HEK293 (cell line): ENCODE results near the gene NR2E3.

Source experiments
- GFI1B ChIP-seq: fragments of 450-650 bp; formaldehyde crosslinking; IDR thresholded peaks from 2 replicates; pipeline ENCODE4 v1.5.1; 2016; ENCODE audit warnings: missing biosample characterization, missing genetic modification characterization
- GLI4 ChIP-seq: fragments of 450-650 bp; formaldehyde crosslinking; IDR thresholded peaks from 2 replicates; pipeline ENCODE4 v1.5.1; 2016; ENCODE audit warnings: missing biosample characterization, missing genetic modification characterization
- GLIS1 ChIP-seq: fragments of 450-650 bp; formaldehyde crosslinking; IDR thresholded peaks from 2 replicates; pipeline ENCODE4 v1.5.1; 2016; ENCODE audit warnings: missing biosample characterization, missing genetic modification characterization
- GLIS2 ChIP-seq: fragments of 450-650 bp; formaldehyde crosslinking; IDR thresholded peaks from 2 replicates; pipeline ENCODE4 v1.5.1; 2016; ENCODE audit warnings: missing biosample characterization, missing genetic modification characterization
- KLF1 ChIP-seq: fragments of 450-650 bp; formaldehyde crosslinking; IDR thresholded peaks from 2 replicates; pipeline ENCODE4 v1.5.1; 2016; ENCODE audit warnings: missing biosample characterization, missing genetic modification characterization
- KLF7 ChIP-seq: fragments of 450-650 bp; formaldehyde crosslinking; IDR thresholded peaks from 2 replicates; pipeline ENCODE4 v1.5.1; 2016; ENCODE audit warnings: missing biosample characterization, missing genetic modification characterization, borderline replicate concordance
- MZF1 ChIP-seq: fragments of 450-650 bp; formaldehyde crosslinking; IDR thresholded peaks from 2 replicates; pipeline ENCODE4 v1.5.1; 2017; ENCODE audit warnings: missing biosample characterization, missing genetic modification characterization, borderline replicate concordance
- OSR2 ChIP-seq: fragments of 450-650 bp; formaldehyde crosslinking; IDR thresholded peaks from 2 replicates; pipeline ENCODE4 v1.5.1; 2016; ENCODE audit warnings: missing biosample characterization, missing genetic modification characterization
- PRDM10 ChIP-seq: fragments of 450-650 bp; formaldehyde crosslinking; IDR thresholded peaks from 2 replicates; pipeline ENCODE4 v1.5.1; 2016; ENCODE audit warnings: missing biosample characterization, missing genetic modification characterization
- YY2 ChIP-seq: fragments of 450-650 bp; formaldehyde crosslinking; IDR thresholded peaks from 2 replicates; pipeline ENCODE4 v1.5.1; 2016; ENCODE audit warnings: missing biosample characterization, missing genetic modification characterization
- ZBTB17 ChIP-seq: fragments of 450-650 bp; formaldehyde crosslinking; IDR thresholded peaks from 2 replicates; pipeline ENCODE4 v1.5.1; 2016; ENCODE audit warnings: missing biosample characterization, missing genetic modification characterization
- ZFP37 ChIP-seq: fragments of 450-650 bp; formaldehyde crosslinking; IDR thresholded peaks from 2 replicates; pipeline ENCODE4 v1.5.1; 2016; ENCODE audit warnings: missing biosample characterization, missing genetic modification characterization
- ZIC2 ChIP-seq: fragments of 450-650 bp; formaldehyde crosslinking; IDR thresholded peaks from 2 replicates; pipeline ENCODE4 v1.5.1; 2016; ENCODE audit warnings: missing biosample characterization, missing genetic modification characterization
- ZNF121 ChIP-seq: fragments of 450-650 bp; formaldehyde crosslinking; IDR thresholded peaks from 2 replicates; pipeline ENCODE4 v1.5.1; 2016; ENCODE audit warnings: missing biosample characterization, missing genetic modification characterization
- ZNF184 ChIP-seq: fragments of 450-650 bp; IDR thresholded peaks from 2 replicates; pipeline ENCODE4 v1.5.1; 2018; ENCODE audit warnings: missing biosample characterization, mild to moderate bottlenecking, missing genetic modification characterization
- ZNF2 ChIP-seq: fragments of 450-650 bp; formaldehyde crosslinking; IDR thresholded peaks from 2 replicates; pipeline ENCODE4 v1.5.1; 2016; ENCODE audit warnings: missing biosample characterization, missing genetic modification characterization
- ZNF26 ChIP-seq: fragments of 450-650 bp; formaldehyde crosslinking; IDR thresholded peaks from 2 replicates; pipeline ENCODE4 v1.5.1; 2016; ENCODE audit warnings: missing biosample characterization, missing genetic modification characterization
- ZNF274 ChIP-seq, 2 experiments: fragments of 200-500 bp in 1 of 2; fragments of 450-650 bp in 1 of 2; sonication (Bioruptor generic) in 1 of 2; formaldehyde crosslinking in 1 of 2; IDR thresholded peaks; 2 replicates each; pipeline versions ENCODE4 v1.5.1 to v1.6.1; 2014 to 2016; ENCODE audit warnings: borderline replicate concordance in 1 of 2, inconsistent platforms in 1 of 2, low read length in 1 of 2, missing biosample characterization in 1 of 2, missing genetic modification characterization in 1 of 2
- ZNF311 ChIP-seq: fragments of 450-650 bp; formaldehyde crosslinking; IDR thresholded peaks from 2 replicates; pipeline ENCODE4 v1.5.1; 2017; ENCODE audit warnings: missing biosample characterization, missing genetic modification characterization, borderline replicate concordance
- ZNF324 ChIP-seq: fragments of 450-650 bp; formaldehyde crosslinking; IDR thresholded peaks from 2 replicates; pipeline ENCODE4 v1.5.1; 2016; ENCODE audit warnings: missing biosample characterization, missing genetic modification characterization
- ZNF600 ChIP-seq: fragments of 450-650 bp; formaldehyde crosslinking; IDR thresholded peaks from 2 replicates; pipeline ENCODE4 v1.5.1; 2016; ENCODE audit warnings: missing biosample characterization, missing genetic modification characterization
- ZNF629 ChIP-seq: fragments of 450-650 bp; formaldehyde crosslinking; IDR thresholded peaks from 2 replicates; pipeline ENCODE4 v1.5.1; 2017; ENCODE audit warnings: missing biosample characterization, missing genetic modification characterization
- ZNF768 ChIP-seq: fragments of 450-650 bp; formaldehyde crosslinking; IDR thresholded peaks from 2 replicates; pipeline ENCODE4 v1.5.1; 2018; ENCODE audit warnings: missing biosample characterization, mild to moderate bottlenecking, missing genetic modification characterization
- ZNF785 ChIP-seq: fragments of 450-650 bp; formaldehyde crosslinking; IDR thresholded peaks from 2 replicates; pipeline ENCODE4 v1.5.1; 2016; ENCODE audit warnings: missing biosample characterization, missing genetic modification characterization
- TF ChIP-seq, protein P1 (sequence below): fragments of 450-650 bp; formaldehyde crosslinking; IDR thresholded peaks from 2 replicates; pipeline ENCODE4 v1.5.1; 2016; ENCODE audit warnings: missing biosample characterization, missing genetic modification characterization
- TF ChIP-seq, protein P2 (sequence below): fragments of 450-650 bp; formaldehyde crosslinking; IDR thresholded peaks from 2 replicates; pipeline ENCODE4 v1.5.1; 2016; ENCODE audit warnings: missing biosample characterization, missing genetic modification characterization
- TF ChIP-seq, protein P3 (sequence below): fragments of 450-650 bp; formaldehyde crosslinking; IDR thresholded peaks from 2 replicates; pipeline ENCODE4 v1.5.1; 2016; ENCODE audit warnings: missing biosample characterization, missing genetic modification characterization, borderline replicate concordance
- TF ChIP-seq, protein P4 (sequence below): fragments of 450-650 bp; formaldehyde crosslinking; IDR thresholded peaks from 2 replicates; pipeline ENCODE4; 2016; ENCODE audit warnings: missing biosample characterization, missing genetic modification characterization
- TF ChIP-seq, protein P5 (sequence below): fragments of 450-650 bp; IDR thresholded peaks from 2 replicates; pipeline ENCODE4 v1.5.1; 2018; ENCODE audit warnings: missing biosample characterization, mild to moderate bottlenecking, missing genetic modification characterization

Gene NR2E3

DNA sequence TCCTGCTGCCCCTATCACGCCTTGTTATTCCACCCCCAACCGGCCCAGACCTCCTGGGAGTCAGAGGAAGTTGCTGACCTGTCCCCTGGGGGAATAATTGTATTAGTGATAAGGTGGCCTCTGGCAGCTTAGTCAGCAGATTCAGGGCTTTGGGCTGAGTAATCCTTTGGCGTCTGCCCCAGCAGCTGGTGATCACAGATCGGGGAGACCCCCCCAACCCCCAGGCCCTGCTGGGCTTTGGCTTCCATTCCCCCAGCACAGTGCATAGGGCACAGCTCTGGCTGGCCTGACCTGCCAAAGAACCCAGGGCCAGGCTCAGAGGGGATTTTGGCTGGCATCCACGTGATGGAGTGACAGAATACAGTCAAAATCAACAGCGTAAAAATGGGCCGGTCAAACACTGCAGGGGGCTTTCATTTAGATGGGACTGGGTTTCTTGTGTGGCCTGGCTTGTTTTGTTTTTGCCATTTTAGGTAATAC lies 3.9 kb upstream of the NR2E3 start (continued):
- no peak for TF ChIP-seq ZFP37 (tag by site-specific recombination)
- no peak for TF ChIP-seq ZNF311
- peak; percentile 47; the same call in 1 of the 2 replicates for TF ChIP-seq ZNF184
- TF ChIP-seq MZF1, result 0 out of 2 replicates have a peak, but pooled peaks have one; percentile 56
- TF ChIP-seq ZNF274 (IDR thresholded peaks at IDR 0.05; ENCODE audit: low read length), result no peak
- TF ChIP-seq ZNF274 (tag by site-specific recombination; IDR thresholded peaks at IDR 0.05; ENCODE audit: borderline replicate concordance), result no peak
- TF ChIP-seq GLIS1, result peak; percentile 95
- TF ChIP-seq, protein P1, sequence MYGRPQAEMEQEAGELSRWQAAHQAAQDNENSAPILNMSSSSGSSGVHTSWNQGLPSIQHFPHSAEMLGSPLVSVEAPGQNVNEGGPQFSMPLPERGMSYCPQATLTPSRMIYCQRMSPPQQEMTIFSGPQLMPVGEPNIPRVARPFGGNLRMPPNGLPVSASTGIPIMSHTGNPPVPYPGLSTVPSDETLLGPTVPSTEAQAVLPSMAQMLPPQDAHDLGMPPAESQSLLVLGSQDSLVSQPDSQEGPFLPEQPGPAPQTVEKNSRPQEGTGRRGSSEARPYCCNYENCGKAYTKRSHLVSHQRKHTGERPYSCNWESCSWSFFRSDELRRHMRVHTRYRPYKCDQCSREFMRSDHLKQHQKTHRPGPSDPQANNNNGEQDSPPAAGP (tag by site-specific recombination), result no peak
- TF ChIP-seq, protein P2, sequence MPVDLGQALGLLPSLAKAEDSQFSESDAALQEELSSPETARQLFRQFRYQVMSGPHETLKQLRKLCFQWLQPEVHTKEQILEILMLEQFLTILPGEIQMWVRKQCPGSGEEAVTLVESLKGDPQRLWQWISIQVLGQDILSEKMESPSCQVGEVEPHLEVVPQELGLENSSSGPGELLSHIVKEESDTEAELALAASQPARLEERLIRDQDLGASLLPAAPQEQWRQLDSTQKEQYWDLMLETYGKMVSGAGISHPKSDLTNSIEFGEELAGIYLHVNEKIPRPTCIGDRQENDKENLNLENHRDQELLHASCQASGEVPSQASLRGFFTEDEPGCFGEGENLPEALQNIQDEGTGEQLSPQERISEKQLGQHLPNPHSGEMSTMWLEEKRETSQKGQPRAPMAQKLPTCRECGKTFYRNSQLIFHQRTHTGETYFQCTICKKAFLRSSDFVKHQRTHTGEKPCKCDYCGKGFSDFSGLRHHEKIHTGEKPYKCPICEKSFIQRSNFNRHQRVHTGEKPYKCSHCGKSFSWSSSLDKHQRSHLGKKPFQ (tag by site-specific recombination), result no peak
- no peak for TF ChIP-seq GFI1B
- no peak for TF ChIP-seq KLF1 (tag by site-specific recombination)
- TF ChIP-seq ZNF629, result peak; percentile 37; the same call in 1 of the 2 replicates
- no peak for TF ChIP-seq ZNF26 (tag by site-specific recombination)
- no peak for TF ChIP-seq ZNF121 (tag by site-specific recombination)
- no peak for TF ChIP-seq YY2 (tag by site-specific recombination)
- peak; percentile 40; the same call in 1 of the 2 replicates for TF ChIP-seq PRDM10 (tag by site-specific recombination)
- no peak for TF ChIP-seq OSR2
- TF ChIP-seq ZBTB17 (tag by site-specific recombination), result peak; percentile 55
- 0 out of 2 replicates have a peak, but pooled peaks have one; percentile 14 for TF ChIP-seq ZNF600 (tag by site-specific recombination)
- TF ChIP-seq ZNF785 (tag by site-specific recombination), result no peak
- peak; percentile 86 for TF ChIP-seq ZIC2 (tag by site-specific recombination)
- TF ChIP-seq ZNF768 (tag by site-specific recombination), result no peak
- peak; percentile 71 for TF ChIP-seq GLIS2 (tag by site-specific recombination)
- TF ChIP-seq, protein P3, sequence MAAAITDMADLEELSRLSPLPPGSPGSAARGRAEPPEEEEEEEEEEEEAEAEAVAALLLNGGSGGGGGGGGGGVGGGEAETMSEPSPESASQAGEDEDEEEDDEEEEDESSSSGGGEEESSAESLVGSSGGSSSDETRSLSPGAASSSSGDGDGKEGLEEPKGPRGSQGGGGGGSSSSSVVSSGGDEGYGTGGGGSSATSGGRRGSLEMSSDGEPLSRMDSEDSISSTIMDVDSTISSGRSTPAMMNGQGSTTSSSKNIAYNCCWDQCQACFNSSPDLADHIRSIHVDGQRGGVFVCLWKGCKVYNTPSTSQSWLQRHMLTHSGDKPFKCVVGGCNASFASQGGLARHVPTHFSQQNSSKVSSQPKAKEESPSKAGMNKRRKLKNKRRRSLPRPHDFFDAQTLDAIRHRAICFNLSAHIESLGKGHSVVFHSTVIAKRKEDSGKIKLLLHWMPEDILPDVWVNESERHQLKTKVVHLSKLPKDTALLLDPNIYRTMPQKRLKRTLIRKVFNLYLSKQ (tag by site-specific recombination), result no peak
- TF ChIP-seq ZNF324 (tag by site-specific recombination), result no peak
- no peak for TF ChIP-seq GLI4 (tag by site-specific recombination)
- TF ChIP-seq, protein P4, sequence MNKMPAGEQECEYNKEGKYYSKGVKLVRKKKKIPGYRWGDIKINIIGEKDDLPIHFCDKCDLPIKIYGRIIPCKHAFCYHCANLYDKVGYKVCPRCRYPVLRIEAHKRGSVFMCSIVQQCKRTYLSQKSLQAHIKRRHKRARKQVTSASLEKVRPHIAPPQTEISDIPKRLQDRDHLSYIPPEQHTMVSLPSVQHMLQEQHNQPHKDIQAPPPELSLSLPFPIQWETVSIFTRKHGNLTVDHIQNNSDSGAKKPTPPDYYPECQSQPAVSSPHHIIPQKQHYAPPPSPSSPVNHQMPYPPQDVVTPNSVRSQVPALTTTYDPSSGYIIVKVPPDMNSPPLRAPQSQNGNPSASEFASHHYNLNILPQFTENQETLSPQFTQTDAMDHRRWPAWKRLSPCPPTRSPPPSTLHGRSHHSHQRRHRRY (tag by site-specific recombination), result no peak
- TF ChIP-seq, protein P5, sequence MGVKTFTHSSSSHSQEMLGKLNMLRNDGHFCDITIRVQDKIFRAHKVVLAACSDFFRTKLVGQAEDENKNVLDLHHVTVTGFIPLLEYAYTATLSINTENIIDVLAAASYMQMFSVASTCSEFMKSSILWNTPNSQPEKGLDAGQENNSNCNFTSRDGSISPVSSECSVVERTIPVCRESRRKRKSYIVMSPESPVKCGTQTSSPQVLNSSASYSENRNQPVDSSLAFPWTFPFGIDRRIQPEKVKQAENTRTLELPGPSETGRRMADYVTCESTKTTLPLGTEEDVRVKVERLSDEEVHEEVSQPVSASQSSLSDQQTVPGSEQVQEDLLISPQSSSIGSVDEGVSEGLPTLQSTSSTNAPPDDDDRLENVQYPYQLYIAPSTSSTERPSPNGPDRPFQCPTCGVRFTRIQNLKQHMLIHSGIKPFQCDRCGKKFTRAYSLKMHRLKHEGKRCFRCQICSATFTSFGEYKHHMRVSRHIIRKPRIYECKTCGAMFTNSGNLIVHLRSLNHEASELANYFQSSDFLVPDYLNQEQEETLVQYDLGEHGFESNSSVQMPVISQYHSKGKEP (tag by site-specific recombination), result no peak
- no peak for TF ChIP-seq ZNF2 (tag by site-specific recombination)
- no peak for TF ChIP-seq KLF7
